HG03558 (cell line): ENCODE measurements around the gene ADGRG3.
A peak's percentile ranks its signal among the peaks of the same experiment; 100 is the strongest.

Experiments used
- ATAC-seq: cut with Tn5 transposase; IDR thresholded peaks from one replicate; pipeline ENCODE4 v1.9.1; 2021; ENCODE audit warnings: moderate number of reproducible peaks; ENCODE audit not compliant: unreplicated experiment; ENCODE audit errors: extremely low read depth

The ADGRG3 gene

GRCh38 chr16:57730771-57731730, 62.9 kb downstream of the ADGRG3 start:
- no peak for ATAC-seq

- ATAC-seq, result no peak
Measured at GRCh38 chr16:57732037-57732436, 63.9 kb downstream of the ADGRG3 start.

DNA sequence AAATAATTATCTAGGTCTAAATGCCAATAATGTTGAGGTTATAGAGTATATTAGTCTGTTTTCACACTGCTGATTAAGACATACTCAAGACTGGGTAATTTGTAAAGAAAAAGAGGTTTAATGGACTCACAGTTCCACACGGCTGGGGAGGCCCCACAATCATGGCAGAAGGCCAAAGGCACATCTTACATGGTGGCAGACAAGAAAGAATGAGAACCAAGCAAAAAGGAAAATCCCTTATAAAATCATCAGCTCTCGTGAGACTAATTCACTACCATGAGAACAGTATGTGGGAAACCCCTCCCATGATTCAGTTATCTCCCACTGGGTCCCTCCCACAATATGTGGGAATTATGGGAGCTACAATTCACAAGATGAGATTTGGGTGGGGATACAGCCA, 64.6 kb downstream of the ADGRG3 start:
- ATAC-seq, result no peak

GRCh38 chr16:57734308-57734924, 66.3 kb downstream of the ADGRG3 start:
- ATAC-seq, result no peak

DNA sequence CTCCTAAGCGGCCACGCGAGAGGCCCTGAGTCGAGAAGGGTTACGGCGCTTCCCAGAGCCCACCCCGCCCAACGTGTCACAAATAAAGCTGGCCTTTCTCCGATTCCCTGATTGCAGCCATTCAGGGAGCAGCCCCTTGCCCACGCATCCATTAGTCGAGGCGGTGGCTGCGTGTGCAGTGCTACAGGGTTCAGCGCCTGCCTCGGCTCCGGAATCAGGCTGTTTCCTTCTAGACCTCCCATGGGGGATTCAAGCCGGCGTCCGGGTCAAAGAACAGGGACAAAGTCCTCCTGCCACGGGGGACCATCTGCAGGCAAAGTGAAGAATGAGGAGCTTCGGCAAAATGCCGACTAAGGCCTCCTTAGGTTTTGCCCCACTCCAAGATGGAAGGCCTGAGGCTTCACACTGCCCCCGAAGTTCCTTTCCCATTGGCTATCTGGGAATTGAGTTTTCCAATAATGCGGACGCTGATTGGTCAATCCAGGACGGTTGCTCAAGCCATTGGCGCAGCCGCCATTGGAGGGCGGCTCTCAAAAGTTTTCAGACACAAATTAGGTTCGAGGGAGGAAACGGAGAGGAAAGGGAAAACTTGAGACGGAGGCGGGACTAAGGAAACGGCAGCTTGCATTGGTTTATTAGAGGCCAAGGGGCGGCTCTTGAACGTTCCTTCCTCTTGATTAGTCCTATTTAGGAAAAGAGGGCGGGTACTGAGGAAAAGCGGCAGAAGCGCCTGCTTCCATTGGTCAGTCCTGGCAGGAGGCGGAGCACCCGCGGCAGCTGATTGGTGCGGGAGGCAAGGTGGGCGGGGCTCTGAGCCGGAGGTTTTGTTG, 67.0 kb downstream of the ADGRG3 start:
- ATAC-seq, result peak; percentile 81

GRCh38 chr16:57735755-57736418, 67.8 kb downstream of the ADGRG3 start, which contains the start of gene KATNB1:
TSS of gene KATNB1 (plus strand) at chr16:57735770. CDS start at chr16:57737244, 1,474 bp downstream.
- ATAC-seq, result no peak

GRCh38 chr16:57736419-57737351, 68.6 kb downstream of the ADGRG3 start:
- ATAC-seq, result no peak

DNA sequence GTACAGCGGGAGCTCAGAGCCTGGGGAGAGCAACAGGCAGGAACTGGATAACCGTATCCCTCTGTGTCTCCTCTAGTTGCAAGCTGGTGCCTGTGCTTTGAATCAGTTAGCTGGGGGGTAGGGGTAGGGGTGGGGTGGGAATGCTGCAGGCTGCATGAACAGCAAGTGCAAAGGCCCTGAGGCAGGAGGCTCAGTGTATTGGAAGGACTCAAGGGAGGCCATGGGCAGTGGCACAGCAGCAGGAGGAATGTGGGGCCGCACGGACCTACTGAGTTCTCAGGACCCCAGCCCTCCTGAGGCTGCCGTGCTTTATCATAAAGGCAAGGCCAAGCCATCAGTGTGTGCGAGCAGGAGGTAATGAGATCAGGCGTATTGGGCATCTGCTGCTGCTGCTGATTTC, 70.7 kb downstream of the ADGRG3 start:
- no peak for ATAC-seq
